Measurements from ENCODE around the gene TXNDC15.
A peak's percentile ranks its signal among the peaks of the same experiment; 100 is the strongest.
"Not testable (repeated sequence)": the region's sequence is repeated elsewhere in the genome, so short reads cannot be mapped to it uniquely, and the experiment has no call there.

The TXNDC15 gene

GRCh38 chr5:134879456-134879855 is 5.3 kb downstream of the TXNDC15 start:
- DNase-seq, result no peak

GRCh38 chr5:134880937-134881336 is 6.8 kb downstream of the TXNDC15 start:
- not testable (repeated sequence) for DNase-seq

GRCh38 chr5:134881711-134882110 is 7.5 kb downstream of the TXNDC15 start:
- DNase-seq, result not testable (repeated sequence)

GRCh38 chr5:134887593-134888159 is 13.5 kb downstream of the TXNDC15 start:
- DNase-seq, result no peak

GRCh38 chr5:134889335-134889734 is 15.2 kb downstream of the TXNDC15 start:
- no peak for DNase-seq

GRCh38 chr5:134891473-134891872 is 17.3 kb downstream of the TXNDC15 start:
- no peak for DNase-seq

GRCh38 chr5:134892282-134892681 is 18.1 kb downstream of the TXNDC15 start:
- DNase-seq, result no peak

GRCh38 chr5:134892926-134893325 is 18.8 kb downstream of the TXNDC15 start:
- no peak for DNase-seq

GRCh38 chr5:134893748-134894505 is 19.8 kb downstream of the TXNDC15 start:
- no peak for DNase-seq

- DNase-seq, result no peak
These were observed 28.1 kb downstream of the TXNDC15 start for GRCh38 chr5:134902071-134902801.

GRCh38 chr5:134904610-134905245 is 30.6 kb downstream of the TXNDC15 start, which contains the start of gene PCBD2:
Gene PCBD2 (plus strand): TSS chr5:134905131. CDS start chr5:134905140, 9 bp downstream.
- DNase-seq, result peak; percentile 67

- DNase-seq, result peak; percentile 78
These were observed 31.2 kb downstream of the TXNDC15 start for GRCh38 chr5:134905246-134905996.

- no peak for DNase-seq
These were observed 32.6 kb downstream of the TXNDC15 start for GRCh38 chr5:134906811-134907210.

GRCh38 chr5:134910752-134911151 is 36.6 kb downstream of the TXNDC15 start:
- not testable (repeated sequence) for DNase-seq

- DNase-seq, result no peak
These were observed 37.4 kb downstream of the TXNDC15 start for GRCh38 chr5:134911285-134912206.

- no peak for DNase-seq
These were observed 39.1 kb downstream of the TXNDC15 start for GRCh38 chr5:134913254-134913653.

GRCh38 chr5:134913795-134914194 is 39.6 kb downstream of the TXNDC15 start:
- no peak for DNase-seq

GRCh38 chr5:134917070-134917815 is 43.1 kb downstream of the TXNDC15 start:
- no peak for DNase-seq

GRCh38 chr5:134918861-134919260 is 44.7 kb downstream of the TXNDC15 start:
- DNase-seq, result no peak

- no peak for DNase-seq
These were observed 46.8 kb downstream of the TXNDC15 start for GRCh38 chr5:134920848-134921575.
